ENCODE data around the gene USP9X.

- TF ChIP-seq, protein P1, sequence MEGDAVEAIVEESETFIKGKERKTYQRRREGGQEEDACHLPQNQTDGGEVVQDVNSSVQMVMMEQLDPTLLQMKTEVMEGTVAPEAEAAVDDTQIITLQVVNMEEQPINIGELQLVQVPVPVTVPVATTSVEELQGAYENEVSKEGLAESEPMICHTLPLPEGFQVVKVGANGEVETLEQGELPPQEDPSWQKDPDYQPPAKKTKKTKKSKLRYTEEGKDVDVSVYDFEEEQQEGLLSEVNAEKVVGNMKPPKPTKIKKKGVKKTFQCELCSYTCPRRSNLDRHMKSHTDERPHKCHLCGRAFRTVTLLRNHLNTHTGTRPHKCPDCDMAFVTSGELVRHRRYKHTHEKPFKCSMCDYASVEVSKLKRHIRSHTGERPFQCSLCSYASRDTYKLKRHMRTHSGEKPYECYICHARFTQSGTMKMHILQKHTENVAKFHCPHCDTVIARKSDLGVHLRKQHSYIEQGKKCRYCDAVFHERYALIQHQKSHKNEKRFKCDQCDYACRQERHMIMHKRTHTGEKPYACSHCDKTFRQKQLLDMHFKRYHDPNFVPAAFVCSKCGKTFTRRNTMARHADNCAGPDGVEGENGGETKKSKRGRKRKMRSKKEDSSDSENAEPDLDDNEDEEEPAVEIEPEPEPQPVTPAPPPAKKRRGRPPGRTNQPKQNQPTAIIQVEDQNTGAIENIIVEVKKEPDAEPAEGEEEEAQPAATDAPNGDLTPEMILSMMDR (conservative IDR thresholded peaks at IDR 0.05; ENCODE audit: low read length), result peak; percentile 66
- TF ChIP-seq EZH2phosphoT487 (IDR thresholded peaks at IDR 0.05; ENCODE audit: borderline replicate concordance, low read depth, low read length), result no peak
Observed at GRCh38 chrX:41137589-41137988, 52.3 kb downstream of the USP9X start.
